ENCODE data around the gene YY1AP1.
"Not testable (repeated sequence)": the region's sequence is repeated elsewhere in the genome, so short reads cannot be mapped to it uniquely, and the experiment has no call there.

YY1AP1 gene

GRCh38 chr1:155698382-155699038 is 9.9 kb upstream of the YY1AP1 start:
- in situ Hi-C loops (cut with HindIII; ENCODE audit: low sequenced_read_pairs) = no loop called here
- no peak for TF ChIP-seq CTCF (IDR thresholded peaks at IDR 0.05; ENCODE audit: low read depth, low read length, missing control alignments)
- no peak overlapping the region for H3K4me3 ChIP-seq (ENCODE audit: low read depth, low read length)
- DNase-seq (ENCODE audit: low read depth) = peak; percentile 28

GRCh38 chr1:155697616-155698015 is 9.0 kb upstream of the YY1AP1 start:
- in situ Hi-C loops (cut with HindIII; ENCODE audit: low sequenced_read_pairs); H3K4me3 ChIP-seq (ENCODE audit: low read depth, low read length); DNase-seq (ENCODE audit: low read depth): not testable (repeated sequence)

GRCh38 chr1:155697046-155697445 is 8.5 kb upstream of the YY1AP1 start:
- no peak for DNase-seq (ENCODE audit: low read depth)
- H3K4me3 ChIP-seq (ENCODE audit: low read depth, low read length) = no peak overlapping the region
- no peak for TF ChIP-seq CTCF (IDR thresholded peaks at IDR 0.05; ENCODE audit: low read depth, low read length, missing control alignments)
- in situ Hi-C loops (cut with HindIII; ENCODE audit: low sequenced_read_pairs) = no loop called here

GRCh38 chr1:155696524-155696923 is 8.0 kb upstream of the YY1AP1 start:
- no peak for TF ChIP-seq CTCF (IDR thresholded peaks at IDR 0.05; ENCODE audit: low read depth, low read length, missing control alignments)
- H3K4me3 ChIP-seq (ENCODE audit: low read depth, low read length) = no peak overlapping the region
- in situ Hi-C loops (cut with HindIII; ENCODE audit: low sequenced_read_pairs) = no loop called here
- no peak for DNase-seq (ENCODE audit: low read depth)

- TF ChIP-seq CTCF (IDR thresholded peaks at IDR 0.05; ENCODE audit: low read depth, low read length, missing control alignments) = no peak
- DNase-seq (ENCODE audit: low read depth) = no peak
- no peak overlapping the region for H3K4me3 ChIP-seq (ENCODE audit: low read depth, low read length)
- in situ Hi-C loops (cut with HindIII; ENCODE audit: low sequenced_read_pairs) = no loop called here
These were observed 7.0 kb upstream of the YY1AP1 start for GRCh38 chr1:155695608-155696007.

GRCh38 chr1:155695072-155695471 is 6.5 kb upstream of the YY1AP1 start:
- no peak for TF ChIP-seq CTCF (IDR thresholded peaks at IDR 0.05; ENCODE audit: low read depth, low read length, missing control alignments)
- DNase-seq (ENCODE audit: low read depth) = no peak
- no peak overlapping the region for H3K4me3 ChIP-seq (ENCODE audit: low read depth, low read length)
- in situ Hi-C loops (cut with HindIII; ENCODE audit: low sequenced_read_pairs) = no loop called here

- TF ChIP-seq CTCF (IDR thresholded peaks at IDR 0.05; ENCODE audit: low read depth, low read length, missing control alignments) = no peak
- DNase-seq (ENCODE audit: low read depth) = no peak
- H3K4me3 ChIP-seq (ENCODE audit: low read depth, low read length) = no peak overlapping the region
- in situ Hi-C loops (cut with HindIII; ENCODE audit: low sequenced_read_pairs) = no loop called here
These were observed 5.6 kb upstream of the YY1AP1 start for GRCh38 chr1:155694167-155694566.
